Esophagus muscularis mucosa (tissue), 4 donors: Measurements from ENCODE around the gene SPANXN4. TPM values are rescaled to one million over a fixed set of nuclear protein-coding genes. Genes with fewer than 3 reads are reported as not detected.

Experiments used
- DNase-seq: peaks from one replicate; pipeline ENCODE4 v3.0.0-alpha.2; 2017; ENCODE audit errors: extremely low spot score
- H3K27ac ChIP-seq, 4 donors: fragments of 200-600 bp; sonication (generic); replicated peaks in 1 of 4; 1 replicate in 3 of 4; 2 replicates in 1 of 4; pipeline ENCODE4 v1.5.1; 2016 to 2019; ENCODE audit warnings: mild to moderate bottlenecking in 1 of 4
- H3K27me3 ChIP-seq, 4 donors: fragments of 200-600 bp; sonication (generic); one replicate each; pipeline versions ENCODE4 v1.5.1 to v1.6.0; 2016 to 2019
- H3K36me3 ChIP-seq, 4 donors: fragments of 200-600 bp; sonication (generic); one replicate each; pipeline ENCODE4 v1.5.1; 2016 to 2019
- H3K4me1 ChIP-seq, 4 donors: fragments of 200-600 bp; sonication (generic); one replicate each; pipeline ENCODE4 v1.5.1; 2016 to 2019
- H3K4me3 ChIP-seq, 4 donors: fragments of 200-600 bp; sonication (generic); 1 replicate in 2 of 4; 2 replicates in 2 of 4; pipeline ENCODE4 v1.5.1; 2016 to 2019; ENCODE audit warnings: mild to moderate bottlenecking in 4 of 4, moderate library complexity in 1 of 4
- H3K9me3 ChIP-seq, 4 donors: fragments of 200-600 bp; sonication (generic); 1 replicate in 3 of 4; 2 replicates in 1 of 4; pipeline ENCODE4 v1.5.1; 2016 to 2019
- EP300 ChIP-seq: sonication (generic); formaldehyde crosslinking; IDR thresholded peaks from one replicate; pipeline ENCODE4 v1.6.1; 2017; ENCODE audit warnings: antibody characterized with exemption
- POLR2A ChIP-seq: fragments of 450-650 bp; IDR thresholded peaks from one replicate; pipeline ENCODE4 v1.6.1; 2017; ENCODE audit warnings: antibody characterized with exemption, moderate library complexity, mild to moderate bottlenecking, low read depth
- POLR2AphosphoS5 ChIP-seq, 2 donors: sonication (generic); formaldehyde crosslinking; IDR thresholded peaks; one replicate each; pipeline ENCODE4 v1.6.1; 2017; ENCODE audit warnings: antibody characterized with exemption in 2 of 2
- WGBS: methylation state at CpG from one replicate; pipeline ENCODE4 v1.1.5; 2018; 5-methylcytosine and 5-hydroxymethylcytosine counted together
- intact Hi-C: fragments of 100-400 bp; cut with DNase I; formaldehyde crosslinking; loops from one replicate; pipeline ENCODE4 v1.15.1; 2023
- total RNA-seq, 4 donors: library from RNA; depleted of rRNA; stranded (reverse); fragments of >200 nt; gene quantifications; one replicate each; pipeline versions ENCODE4 v1.1.0 to v1.2.1, GENCODE V29; 2016
- TF ChIP-seq, protein P1 (sequence below), 3 experiments: fragments of 200-600 bp in 2 of 3; fragments of 450-650 bp in 1 of 3; sonication (generic) in 2 of 3; IDR thresholded peaks; one replicate each; pipeline ENCODE4 v1.5.1; 2017 to 2019; ENCODE audit warnings: antibody characterized with exemption in 3 of 3, mild to moderate bottlenecking in 2 of 3, moderate library complexity in 1 of 3

The SPANXN4 gene
- not detected for total RNA-seq

DNA sequence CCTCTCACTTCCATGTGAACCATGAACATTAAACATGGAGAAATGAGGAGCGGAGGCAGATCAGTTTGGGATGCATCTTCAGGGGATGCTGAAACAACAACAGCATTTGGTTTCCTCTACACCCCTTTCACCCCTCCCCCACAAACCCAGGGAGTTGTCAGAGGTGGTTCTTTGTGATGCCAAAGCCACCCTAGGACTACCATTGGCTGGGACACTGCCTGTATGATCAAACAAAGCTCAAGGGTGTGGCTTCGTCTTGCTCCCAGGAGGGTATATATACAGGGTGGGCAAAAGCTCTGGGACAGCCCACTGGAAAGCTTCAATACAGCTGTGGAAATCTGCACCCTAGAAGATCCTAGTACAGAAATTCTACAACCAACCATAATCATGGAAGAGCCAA lies at the start of gene SPANXN4:
Gene SPANXN4 (plus strand): TSS at position 301 of the 400 bp plus-strand sequence. CDS start 87 bp downstream, at position 388.
- DNase-seq = no peak
- WGBS = 83% methylated on average over 1 of the region's 2 CpGs
- intact Hi-C loops = no loop called here

DNA sequence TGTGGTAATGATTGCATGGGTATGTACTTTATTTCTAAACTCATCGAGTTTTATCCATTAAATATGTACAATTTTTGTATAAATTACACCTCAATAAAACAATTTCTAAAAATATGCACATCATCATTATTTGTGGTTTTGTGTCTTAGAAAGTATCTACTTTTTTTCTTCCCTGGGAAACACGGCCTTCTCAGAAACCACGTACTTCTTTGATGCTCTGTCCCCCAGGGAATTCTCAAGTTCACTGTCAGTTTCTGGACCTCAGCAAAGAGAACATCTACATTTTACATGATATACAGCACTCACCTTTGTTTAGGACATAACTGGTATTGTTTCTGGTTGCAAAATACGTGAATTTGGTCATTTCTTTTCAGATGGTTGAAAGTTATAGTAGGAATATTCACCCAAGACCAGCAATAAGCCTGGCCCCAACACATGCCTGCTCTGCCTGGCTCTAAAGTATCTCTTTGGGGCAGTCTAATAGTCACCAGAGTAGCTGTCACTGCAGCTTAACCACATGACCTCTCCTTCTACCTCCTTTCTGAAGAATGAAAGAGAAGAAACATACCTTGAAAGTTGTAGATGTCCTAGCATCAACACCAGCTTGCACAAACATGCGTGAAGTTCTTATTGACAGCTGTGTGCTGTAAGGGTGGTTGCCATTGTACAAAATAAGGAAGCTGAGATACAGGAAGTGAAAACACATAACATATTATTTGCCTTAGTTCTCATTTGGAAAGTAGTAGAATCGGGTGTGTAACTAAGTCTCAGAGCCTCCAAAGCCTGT lies 48.4 kb upstream of the SPANXN4 start:
- WGBS = 65% methylated on average over 6 of the region's 6 CpGs
- peaks cover 0 to 4% (median 0%) of the 10 kb centered on the region in 4 donors for H3K9me3 ChIP-seq
- intact Hi-C loops = no loop called here
- DNase-seq = no peak
- no peak overlapping the region for H3K4me3 ChIP-seq
- TF ChIP-seq POLR2A = no peak
- TF ChIP-seq EP300 = no peak
- no peak for TF ChIP-seq POLR2AphosphoS5 (IDR thresholded peaks at IDR 0.05)
- TF ChIP-seq, protein P1, sequence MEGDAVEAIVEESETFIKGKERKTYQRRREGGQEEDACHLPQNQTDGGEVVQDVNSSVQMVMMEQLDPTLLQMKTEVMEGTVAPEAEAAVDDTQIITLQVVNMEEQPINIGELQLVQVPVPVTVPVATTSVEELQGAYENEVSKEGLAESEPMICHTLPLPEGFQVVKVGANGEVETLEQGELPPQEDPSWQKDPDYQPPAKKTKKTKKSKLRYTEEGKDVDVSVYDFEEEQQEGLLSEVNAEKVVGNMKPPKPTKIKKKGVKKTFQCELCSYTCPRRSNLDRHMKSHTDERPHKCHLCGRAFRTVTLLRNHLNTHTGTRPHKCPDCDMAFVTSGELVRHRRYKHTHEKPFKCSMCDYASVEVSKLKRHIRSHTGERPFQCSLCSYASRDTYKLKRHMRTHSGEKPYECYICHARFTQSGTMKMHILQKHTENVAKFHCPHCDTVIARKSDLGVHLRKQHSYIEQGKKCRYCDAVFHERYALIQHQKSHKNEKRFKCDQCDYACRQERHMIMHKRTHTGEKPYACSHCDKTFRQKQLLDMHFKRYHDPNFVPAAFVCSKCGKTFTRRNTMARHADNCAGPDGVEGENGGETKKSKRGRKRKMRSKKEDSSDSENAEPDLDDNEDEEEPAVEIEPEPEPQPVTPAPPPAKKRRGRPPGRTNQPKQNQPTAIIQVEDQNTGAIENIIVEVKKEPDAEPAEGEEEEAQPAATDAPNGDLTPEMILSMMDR (IDR thresholded peaks at IDR 0.05) = no peak
- H3K4me1 ChIP-seq = no peaks in the 10 kb centered on the region
- no peaks in the 10 kb centered on the region for H3K27me3 ChIP-seq
- H3K27ac ChIP-seq = no peak overlapping the region
- H3K36me3 ChIP-seq = no peaks in the 10 kb centered on the region

More for the DNA sequence above, at the start of gene SPANXN4:
- no peaks in the 10 kb centered on the region for H3K9me3 ChIP-seq
- no peaks in the 10 kb centered on the region for H3K36me3 ChIP-seq
- no peak within 1 kb of the TSS for H3K4me3 ChIP-seq
- H3K4me1 ChIP-seq = no peaks in the 10 kb centered on the region
- TF ChIP-seq EP300 (no peak), POLR2A (no peak), POLR2AphosphoS5 (IDR thresholded peaks at IDR 0.05) (no peak)
- TF ChIP-seq, protein P1 (IDR thresholded peaks at IDR 0.05) = no peak
- no peak within 1 kb of the TSS for H3K27ac ChIP-seq
- H3K27me3 ChIP-seq = no peaks in the 10 kb centered on the region

- TF ChIP-seq EP300 = no peak
- intact Hi-C loops = no loop called here
- H3K27me3 ChIP-seq = no peaks in the 10 kb centered on the region
- H3K4me3 ChIP-seq = no peak overlapping the region
- H3K9me3 ChIP-seq = peaks cover 0 to 4% (median 0%) of the 10 kb centered on the region in 4 donors
- no peaks in the 10 kb centered on the region for H3K36me3 ChIP-seq
- whole genome bisulfite sequencing = 45% methylated on average over 4 of the region's 4 CpGs
- no peaks in the 10 kb centered on the region for H3K4me1 ChIP-seq
- no peak for DNase-seq
- no peak overlapping the region for H3K27ac ChIP-seq
Observed at GRCh38 chrX:142978130-142978684, 47.5 kb upstream of the SPANXN4 start.

DNA sequence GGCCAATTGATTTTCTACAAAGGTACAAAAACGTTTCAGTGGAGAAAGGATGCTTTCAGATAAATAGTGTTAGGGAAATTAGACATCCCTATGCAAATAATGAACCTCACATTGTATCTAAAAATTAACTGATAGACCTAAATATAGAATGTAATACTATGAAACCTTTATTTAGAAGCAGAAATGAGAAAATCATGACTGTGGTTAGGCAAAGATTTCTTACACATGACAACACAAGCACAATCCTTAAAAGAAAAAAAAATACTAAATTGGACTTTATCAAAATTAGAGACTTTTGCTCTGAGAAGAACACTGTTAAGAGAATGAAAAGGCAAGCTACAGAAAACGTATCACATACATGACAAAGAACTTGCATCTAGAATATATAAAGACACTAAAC lies 43.0 kb upstream of the SPANXN4 start:
- H3K4me1 ChIP-seq = no peaks in the 10 kb centered on the region
- 36% methylated on average over 2 of the region's 2 CpGs for WGBS
- intact Hi-C loops = no loop called here

GRCh38 chrX:142994988-142995387 lies 30.7 kb upstream of the SPANXN4 start:
- Histone ChIP-seq H3K27me3 (no peaks in the 10 kb centered on the region), H3K4me1 (no peaks in the 10 kb centered on the region), H3K36me3 (no peaks in the 10 kb centered on the region), H3K4me3 (no peak overlapping the region), H3K27ac (no peak overlapping the region), H3K9me3 (no peaks in the 10 kb centered on the region)
- intact Hi-C loops = no loop called here
- WGBS = 25% methylated on average over 2 of the region's 2 CpGs
- DNase-seq = no peak
- TF ChIP-seq POLR2AphosphoS5 (IDR thresholded peaks at IDR 0.05) (no peak), EP300 (no peak), POLR2A (no peak)
- TF ChIP-seq, protein P1 (IDR thresholded peaks at IDR 0.05) = no peak

More for the DNA sequence above, 43.0 kb upstream of the SPANXN4 start:
- H3K27me3 ChIP-seq = no peaks in the 10 kb centered on the region
- no peak for DNase-seq
- TF ChIP-seq POLR2AphosphoS5 (IDR thresholded peaks at IDR 0.05) (no peak), EP300 (no peak), POLR2A (no peak)
- TF ChIP-seq, protein P1 (IDR thresholded peaks at IDR 0.05) = no peak
- no peak overlapping the region for H3K4me3 ChIP-seq
- H3K9me3 ChIP-seq = no peaks in the 10 kb centered on the region
- H3K36me3 ChIP-seq = no peaks in the 10 kb centered on the region
- no peak overlapping the region for H3K27ac ChIP-seq
